Neutrophil (primary cell): ENCODE results near the gene THOC2.
"Not testable (repeated sequence)": the region's sequence is repeated elsewhere in the genome, so short reads cannot be mapped to it uniquely, and the experiment has no call there.

ENCODE experiments used
- H3K27ac ChIP-seq: fragments of 200-600 bp; sonication (generic); 2 replicates; pipeline ENCODE4 v1.5.1; 2016; ENCODE audit warnings: mild to moderate bottlenecking, moderate library complexity
- H3K27me3 ChIP-seq: fragments of 200-600 bp; sonication (generic); 2 replicates; pipeline ENCODE4 v1.6.0; 2016; ENCODE audit warnings: mild to moderate bottlenecking
- H3K36me3 ChIP-seq: fragments of 200-600 bp; sonication (generic); 2 replicates; pipeline ENCODE4 v1.5.1; 2017
- H3K4me1 ChIP-seq, 2 experiments: fragments of 200-600 bp in 1 of 2; sonication (generic) in 1 of 2; 1 replicate in 1 of 2; 2 replicates in 1 of 2; pipeline versions ENCODE4 v1.5.1 to v1.6.1; 2013 to 2016; ENCODE audit warnings: low read depth in 1 of 2, low read length in 1 of 2, mild to moderate bottlenecking in 1 of 2, moderate library complexity in 1 of 2; ENCODE audit not compliant: control insufficient read depth in 1 of 2, insufficient read depth in 1 of 2
- H3K4me3 ChIP-seq, 2 experiments: fragments of 200-600 bp in 1 of 2; sonication (generic) in 1 of 2; 1 replicate in 1 of 2; 2 replicates in 1 of 2; pipeline ENCODE4 v1.5.1; 2013 to 2016; ENCODE audit warnings: low read depth in 1 of 2, low read length in 1 of 2, mild to moderate bottlenecking in 1 of 2, moderate library complexity in 1 of 2
- H3K9me3 ChIP-seq: fragments of 200-600 bp; sonication (generic); 2 replicates; pipeline ENCODE4 v1.5.1; 2016
- TF ChIP-seq, protein P1 (sequence below): fragments of 200-600 bp; sonication (generic); IDR thresholded peaks from 2 replicates; pipeline ENCODE4 v1.5.1; 2016; ENCODE audit warnings: antibody characterized with exemption

THOC2 gene

DNA sequence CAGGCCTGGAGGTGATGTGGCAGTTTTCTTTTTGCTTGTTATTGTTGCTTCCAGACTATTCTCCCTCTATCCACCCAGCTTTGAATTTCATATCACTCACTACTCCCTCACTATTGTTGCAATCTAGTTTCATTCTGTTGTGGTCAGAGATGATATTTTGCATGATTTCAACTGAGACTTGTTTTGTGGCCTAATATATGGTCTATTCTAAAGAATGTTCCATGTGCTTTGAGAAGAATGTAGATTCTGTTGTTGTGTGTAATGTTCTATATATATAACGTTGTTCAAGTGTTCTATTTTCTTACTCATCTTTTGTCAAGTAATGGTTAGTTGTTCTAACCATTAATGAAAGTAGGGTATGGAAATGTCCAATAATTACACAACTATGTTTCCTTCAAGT lies 59.0 kb downstream of the THOC2 start:
- Histone ChIP-seq H3K36me3 (peaks cover 5% of the 10 kb centered on the region), H3K4me3 (no peak overlapping the region), H3K4me1 (no peaks in the 10 kb centered on the region), H3K9me3 (no peaks in the 10 kb centered on the region), H3K27me3 (no peaks in the 10 kb centered on the region), H3K27ac (no peak overlapping the region)
- TF ChIP-seq, protein P1, sequence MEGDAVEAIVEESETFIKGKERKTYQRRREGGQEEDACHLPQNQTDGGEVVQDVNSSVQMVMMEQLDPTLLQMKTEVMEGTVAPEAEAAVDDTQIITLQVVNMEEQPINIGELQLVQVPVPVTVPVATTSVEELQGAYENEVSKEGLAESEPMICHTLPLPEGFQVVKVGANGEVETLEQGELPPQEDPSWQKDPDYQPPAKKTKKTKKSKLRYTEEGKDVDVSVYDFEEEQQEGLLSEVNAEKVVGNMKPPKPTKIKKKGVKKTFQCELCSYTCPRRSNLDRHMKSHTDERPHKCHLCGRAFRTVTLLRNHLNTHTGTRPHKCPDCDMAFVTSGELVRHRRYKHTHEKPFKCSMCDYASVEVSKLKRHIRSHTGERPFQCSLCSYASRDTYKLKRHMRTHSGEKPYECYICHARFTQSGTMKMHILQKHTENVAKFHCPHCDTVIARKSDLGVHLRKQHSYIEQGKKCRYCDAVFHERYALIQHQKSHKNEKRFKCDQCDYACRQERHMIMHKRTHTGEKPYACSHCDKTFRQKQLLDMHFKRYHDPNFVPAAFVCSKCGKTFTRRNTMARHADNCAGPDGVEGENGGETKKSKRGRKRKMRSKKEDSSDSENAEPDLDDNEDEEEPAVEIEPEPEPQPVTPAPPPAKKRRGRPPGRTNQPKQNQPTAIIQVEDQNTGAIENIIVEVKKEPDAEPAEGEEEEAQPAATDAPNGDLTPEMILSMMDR: no peak

DNA sequence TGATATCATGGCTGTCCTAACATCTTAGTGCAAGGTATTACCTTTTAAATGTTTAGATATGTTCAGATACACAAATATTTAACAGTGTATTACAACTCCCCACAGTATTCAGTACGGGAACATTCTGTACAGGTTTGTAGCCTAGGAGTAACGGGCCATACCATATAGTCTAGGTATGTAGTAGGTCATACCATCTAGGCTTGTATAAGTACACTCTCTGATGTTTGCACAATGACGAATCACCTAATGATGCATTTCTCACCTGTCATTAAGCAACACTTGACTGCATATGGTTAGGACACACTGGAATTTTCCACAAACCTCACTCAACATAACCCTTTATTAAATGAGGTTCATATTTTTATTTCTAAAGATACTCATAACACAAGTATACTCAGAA lies 67.7 kb downstream of the THOC2 start:
- Histone ChIP-seq H3K27me3 (no peaks in the 10 kb centered on the region), H3K4me1 (no peaks in the 10 kb centered on the region), H3K36me3 (peaks cover 9% of the 10 kb centered on the region), H3K9me3 (no peaks in the 10 kb centered on the region), H3K4me3 (no peak overlapping the region), H3K27ac (no peak overlapping the region)
- TF ChIP-seq, protein P1: no peak

DNA sequence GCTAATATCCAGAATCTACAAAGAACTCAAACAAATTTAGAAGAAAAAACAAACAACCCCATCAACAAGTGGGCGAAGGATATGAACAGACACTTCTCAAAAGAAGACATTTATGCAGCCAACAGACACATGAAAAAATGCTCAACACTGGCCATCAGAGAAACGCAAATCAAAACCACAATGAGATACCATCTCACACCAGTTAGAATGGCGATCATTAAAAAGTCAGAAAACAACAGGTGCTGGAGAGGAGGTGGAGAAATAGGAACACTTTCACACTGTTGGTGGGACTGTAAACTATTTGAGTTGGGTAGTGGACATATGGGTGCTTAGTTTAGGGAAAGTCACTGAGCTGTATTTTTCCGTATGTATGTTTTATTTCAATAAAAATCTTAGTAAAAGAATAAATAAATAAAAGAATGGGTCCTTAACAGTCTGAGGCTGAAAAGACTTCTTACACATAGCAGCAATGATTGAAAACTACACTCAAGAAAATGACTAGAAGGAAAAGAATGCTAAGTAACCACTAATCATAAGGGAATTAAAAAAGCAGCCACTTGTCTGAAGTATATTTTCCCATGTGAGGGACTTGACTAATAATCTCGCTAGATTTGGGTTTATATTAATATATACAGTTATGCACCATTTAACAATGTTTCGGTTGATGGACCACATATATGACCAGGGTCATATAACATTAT lies 68.2 kb downstream of the THOC2 start:
- H3K27ac ChIP-seq, H3K9me3 ChIP-seq, H3K36me3 ChIP-seq, H3K27me3 ChIP-seq, H3K4me3 ChIP-seq, H3K4me1 ChIP-seq: not testable (repeated sequence)

DNA sequence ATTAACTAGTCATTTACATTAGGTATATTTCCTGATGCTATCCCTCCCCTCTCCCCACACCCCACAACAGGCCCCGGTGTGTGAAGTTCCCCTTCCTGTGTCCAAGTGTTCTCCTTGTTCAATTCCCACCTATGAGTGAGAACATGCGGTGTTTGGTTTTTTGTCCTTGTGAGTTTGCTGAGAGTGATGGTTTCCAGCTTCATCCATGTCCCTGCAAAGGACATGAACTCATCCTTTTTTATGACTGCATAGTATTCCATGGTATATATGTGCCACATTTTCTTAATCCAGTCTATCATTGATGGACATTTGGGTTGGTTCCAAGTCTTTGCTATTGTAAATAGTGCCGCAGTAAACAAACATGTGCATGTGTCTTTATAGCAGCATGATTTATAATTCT lies 69.1 kb downstream of the THOC2 start:
- H3K4me3 ChIP-seq, H3K36me3 ChIP-seq, H3K27ac ChIP-seq, H3K27me3 ChIP-seq, H3K9me3 ChIP-seq, H3K4me1 ChIP-seq: not testable (repeated sequence)

DNA sequence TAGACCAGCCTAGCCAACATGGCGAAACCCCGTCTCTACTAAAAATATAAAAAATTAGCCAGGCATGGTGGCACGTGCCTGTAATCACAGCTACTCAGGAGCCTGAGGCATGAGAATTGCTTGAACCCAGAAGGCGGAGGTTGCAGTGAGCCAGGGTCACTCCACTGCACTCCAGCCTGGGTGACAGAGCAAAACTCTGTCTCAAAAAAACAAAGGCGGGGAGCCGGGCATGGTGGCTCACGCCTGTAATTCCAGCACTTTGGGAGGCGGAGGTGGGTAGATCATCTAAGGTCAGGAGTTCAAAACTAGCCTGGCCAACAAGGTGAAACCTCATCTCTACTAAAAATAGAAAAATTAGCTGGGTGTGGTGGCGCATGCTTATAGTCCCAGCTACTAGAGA lies 76.3 kb downstream of the THOC2 start:
- not testable (repeated sequence) for H3K9me3 ChIP-seq, H3K36me3 ChIP-seq, H3K27ac ChIP-seq, H3K27me3 ChIP-seq, H3K4me3 ChIP-seq
- peaks cover 9 to 15% of the 10 kb centered on the region in 2 experiments for H3K4me1 ChIP-seq

DNA sequence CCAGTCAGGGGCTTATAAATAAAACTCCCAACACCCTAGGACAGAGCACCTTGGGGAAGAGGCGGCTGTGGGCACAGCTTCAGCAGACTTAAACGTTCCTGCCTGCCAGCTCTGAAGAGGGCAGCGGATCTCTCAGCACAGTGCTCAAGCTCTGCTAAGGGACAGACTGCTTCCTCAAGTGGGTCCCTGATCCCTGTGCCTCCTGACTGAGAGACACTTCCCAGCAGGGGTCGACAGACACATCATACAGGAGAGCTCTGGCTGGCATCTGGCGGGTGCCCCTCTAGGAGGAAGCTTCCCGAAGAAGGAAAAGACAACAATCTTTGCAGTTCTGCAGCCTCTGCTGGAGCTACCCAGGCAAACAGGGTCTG lies 84.1 kb downstream of the THOC2 start:
- not testable (repeated sequence) for H3K4me3 ChIP-seq, H3K27ac ChIP-seq, H3K9me3 ChIP-seq, H3K4me1 ChIP-seq, H3K36me3 ChIP-seq, H3K27me3 ChIP-seq

DNA sequence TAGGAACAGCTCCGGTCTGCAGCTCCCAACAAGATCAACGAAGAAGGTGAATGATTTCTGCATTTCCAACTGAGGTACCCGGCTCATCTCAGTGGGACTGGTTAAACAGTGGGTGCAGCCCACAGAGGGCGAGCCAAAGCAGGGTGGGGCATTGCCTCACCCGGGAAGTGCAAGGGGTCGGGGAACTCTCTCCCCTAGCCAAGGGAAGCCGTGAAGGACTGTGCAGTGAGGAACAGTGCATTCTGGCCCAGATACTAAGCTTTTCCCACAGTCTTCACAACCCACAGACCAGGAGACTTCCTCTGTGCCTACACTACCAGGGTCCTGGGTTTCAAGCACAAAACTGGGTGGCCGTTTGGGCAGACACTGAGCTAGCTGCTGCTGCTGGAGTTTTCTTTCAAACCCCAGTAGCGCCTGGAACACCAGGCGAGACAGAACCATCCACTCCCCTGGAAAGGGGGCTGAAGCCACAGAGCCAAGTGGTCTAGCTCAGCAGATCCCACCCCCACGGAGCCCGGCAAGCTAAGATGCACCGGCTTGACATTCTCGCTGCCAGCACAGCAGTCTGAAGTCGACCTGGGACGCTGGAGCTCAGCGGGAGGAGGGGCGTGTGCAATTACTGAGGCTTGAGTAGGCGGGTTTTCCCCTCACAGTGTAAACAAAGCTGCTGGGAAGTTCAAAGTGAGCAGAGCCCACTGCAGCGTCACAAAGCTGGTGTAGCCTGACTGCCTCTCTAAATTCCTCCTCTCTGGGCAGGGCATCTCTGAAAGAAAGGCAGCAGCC lies 84.6 kb downstream of the THOC2 start:
- Histone ChIP-seq H3K4me3 (no peak overlapping the region), H3K4me1 (no peaks in the 10 kb centered on the region), H3K27me3 (no peaks in the 10 kb centered on the region), H3K9me3 (no peaks in the 10 kb centered on the region), H3K36me3 (no peaks in the 10 kb centered on the region), H3K27ac (no peak overlapping the region)
- TF ChIP-seq, protein P1: no peak
